Adrenal gland (tissue), 5 donors: Measurements from ENCODE around the gene COA5.

ENCODE experiments used
- CTCF ChIP-seq, 6 experiments: fragments of 450-650 bp in 4 of 6; fragments of 200-600 bp in 2 of 6; sonication (generic) in 1 of 6; IDR thresholded peaks; 1 replicate in 5 of 6; 2 replicates in 1 of 6; pipeline versions ENCODE4 v1.5.1 to v1.8.0; 2016 to 2021; ENCODE audit warnings: antibody characterized with exemption in 6 of 6, mild to moderate bottlenecking in 2 of 6, moderate library complexity in 1 of 6
- POLR2A ChIP-seq, 2 donors: fragments of 450-650 bp; IDR thresholded peaks; one replicate each; pipeline ENCODE4 v1.6.1; 2017; ENCODE audit warnings: antibody characterized with exemption in 2 of 2, mild to moderate bottlenecking in 2 of 2, moderate library complexity in 1 of 2
- donor health status: DM: no; HTN: no; CAD: no.

- no peak for TF ChIP-seq CTCF (IDR thresholded peaks at IDR 0.05)
- TF ChIP-seq POLR2A (IDR thresholded peaks at IDR 0.05) = no peak
Measured at GRCh38 chr2:98573426-98573825, 34.9 kb downstream of the COA5 start.
